GM15510 (cell line): ENCODE data around the gene TMEM131.

Source experiments
- POLR2A ChIP-seq: IDR thresholded peaks from 3 replicates; pipeline ENCODE4 v1.6.1; 2011; ENCODE audit warnings: borderline replicate concordance; ENCODE audit not compliant: insufficient read length; ENCODE audit errors: extremely low read depth

TMEM131 gene

GRCh38 chr2:97849881-97850528 is 145.7 kb downstream of the TMEM131 start:
- no peak for TF ChIP-seq POLR2A

GRCh38 chr2:97848306-97848705 is 147.4 kb downstream of the TMEM131 start:
- no peak for TF ChIP-seq POLR2A

GRCh38 chr2:97845818-97846217 is 149.9 kb downstream of the TMEM131 start:
- TF ChIP-seq POLR2A: no peak

GRCh38 chr2:97845133-97845532 is 150.6 kb downstream of the TMEM131 start:
- TF ChIP-seq POLR2A: no peak

- no peak for TF ChIP-seq POLR2A
These were observed 151.4 kb downstream of the TMEM131 start for GRCh38 chr2:97844311-97844859.

GRCh38 chr2:97840198-97840597 is 155.6 kb downstream of the TMEM131 start:
- no peak for TF ChIP-seq POLR2A

- no peak for TF ChIP-seq POLR2A
These were observed 161.1 kb downstream of the TMEM131 start for GRCh38 chr2:97834610-97835009.

GRCh38 chr2:97831121-97831520 is 164.6 kb downstream of the TMEM131 start:
- no peak for TF ChIP-seq POLR2A

- TF ChIP-seq POLR2A: no peak
These were observed 176.0 kb downstream of the TMEM131 start for GRCh38 chr2:97819754-97820153.

- TF ChIP-seq POLR2A: no peak
These were observed 179.3 kb downstream of the TMEM131 start for GRCh38 chr2:97816411-97816810.

- no peak for TF ChIP-seq POLR2A
These were observed 182.8 kb downstream of the TMEM131 start for GRCh38 chr2:97812931-97813330.

GRCh38 chr2:97808816-97809215 is 186.9 kb downstream of the TMEM131 start:
- no peak for TF ChIP-seq POLR2A

GRCh38 chr2:97806738-97807618 is 188.8 kb downstream of the TMEM131 start:
- TF ChIP-seq POLR2A: no peak

- no peak for TF ChIP-seq POLR2A
These were observed 190.0 kb downstream of the TMEM131 start for GRCh38 chr2:97805776-97806175.

GRCh38 chr2:97801028-97801427 is 194.7 kb downstream of the TMEM131 start:
- TF ChIP-seq POLR2A: no peak
